Mucosa of descending colon (tissue), 3 donors: Measurements from ENCODE around the gene ELMO2. TPM values are rescaled to one million over a fixed set of nuclear protein-coding genes. Genes with fewer than 3 reads are reported as not detected.

Source experiments
- ATAC-seq: fragments of 200-7000 bp; cut with Tn5 transposase; one replicate; pipeline ENCODE4 v1.9.1; 2020; ENCODE audit warnings: mild to moderate bottlenecking, moderate library complexity
- DNase-seq, 3 donors: peaks; one replicate each; pipeline ENCODE4 v3.0.0-alpha.2; 2020
- H3K36me3 ChIP-seq: fragments of 200-600 bp; one replicate; pipeline ENCODE4 v1.8.0; 2021; ENCODE audit warnings: low read depth, mild to moderate bottlenecking
- H3K4me1 ChIP-seq: fragments of 200-600 bp; one replicate; pipeline ENCODE4 v1.8.0; 2021; ENCODE audit warnings: low read depth, mild to moderate bottlenecking
- H3K4me3 ChIP-seq: fragments of 200-600 bp; one replicate; pipeline ENCODE4 v1.8.0; 2021; ENCODE audit warnings: mild to moderate bottlenecking
- H3K9me3 ChIP-seq: fragments of 200-600 bp; one replicate; pipeline ENCODE4 v1.8.0; 2021; ENCODE audit warnings: mild to moderate bottlenecking
- intact Hi-C, 2 donors: fragments of 100-400 bp; cut with DNase I in 1 of 2; cut with micrococcal nuclease in 1 of 2; formaldehyde crosslinking; loops; one replicate each; pipeline versions ENCODE4 v1.11.0 to v1.11.1; 2022; cut with DNase I, micrococcal nuclease
- total RNA-seq, 3 donors: library from RNA; stranded (reverse); fragmentation: NEBNext Ultra II Directional in 2 of 3; extraction: Animal tissue kit (Norgen Biotek cat#: 25700) in 2 of 3; gene quantifications; one replicate each; pipeline versions ENCODE4 v1.2.1 to v1.2.4, GENCODE V29; 2021 to 2023
- TF ChIP-seq, protein P1 (sequence below): fragments of 200-600 bp; IDR thresholded peaks from one replicate; pipeline ENCODE4 v1.8.0; 2022; ENCODE audit warnings: antibody characterized with exemption, mild to moderate bottlenecking
- donor health status: DM: no; HTN: no; CAD: no; lungs with moderate emphysema.
- donor health status: DM: no; HTN: no; CAD: no.
- donor health status: DM: no; HTN: yes; CAD: no.

Gene ELMO2
- total RNA-seq, 3 donors from 2014 or later: 21.2 to 46.6 (median 27.1) TPM

DNA sequence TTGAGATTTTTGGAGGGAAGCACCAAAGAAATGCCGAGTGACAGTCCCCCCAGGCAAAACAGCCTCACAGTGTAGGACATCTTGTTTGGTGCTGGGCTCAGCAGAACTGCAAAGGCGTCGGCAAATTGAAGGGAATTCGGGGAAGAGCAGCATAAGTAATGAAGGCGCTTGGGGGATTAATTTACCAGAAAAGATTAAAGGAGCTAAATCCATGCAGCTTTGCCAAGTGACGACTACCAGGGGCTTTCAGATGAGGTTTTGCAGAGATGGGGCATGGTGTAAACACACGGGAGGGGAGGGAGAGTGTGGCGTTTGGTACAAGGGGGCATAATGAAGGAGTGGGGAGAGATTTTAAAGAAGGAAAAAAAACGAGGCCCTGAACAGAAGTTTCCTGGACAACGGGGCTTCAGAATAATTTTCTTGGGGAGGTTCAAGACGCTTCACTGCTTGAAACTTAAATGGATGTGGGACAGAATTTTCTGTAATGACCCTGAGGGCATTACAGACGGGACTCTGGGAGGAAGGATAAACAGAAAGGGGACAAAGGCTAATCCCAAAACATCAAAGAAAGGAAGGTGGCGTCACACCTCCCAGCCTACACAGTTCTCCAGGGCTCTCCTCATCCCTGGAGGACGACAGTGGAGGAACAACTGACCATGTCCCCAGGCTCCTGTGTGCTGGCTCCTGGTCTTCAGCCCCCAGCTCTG, 52.8 kb downstream of the ELMO2 start:
- Histone ChIP-seq H3K4me1 (no peaks in the 10 kb centered on the region), H3K4me3 (no peak overlapping the region), H3K9me3 (no peaks in the 10 kb centered on the region), H3K36me3 (no peaks in the 10 kb centered on the region)
- intact Hi-C loops: no loop called here
- ATAC-seq (no peak), DNase-seq (no peak)
- TF ChIP-seq, protein P1, sequence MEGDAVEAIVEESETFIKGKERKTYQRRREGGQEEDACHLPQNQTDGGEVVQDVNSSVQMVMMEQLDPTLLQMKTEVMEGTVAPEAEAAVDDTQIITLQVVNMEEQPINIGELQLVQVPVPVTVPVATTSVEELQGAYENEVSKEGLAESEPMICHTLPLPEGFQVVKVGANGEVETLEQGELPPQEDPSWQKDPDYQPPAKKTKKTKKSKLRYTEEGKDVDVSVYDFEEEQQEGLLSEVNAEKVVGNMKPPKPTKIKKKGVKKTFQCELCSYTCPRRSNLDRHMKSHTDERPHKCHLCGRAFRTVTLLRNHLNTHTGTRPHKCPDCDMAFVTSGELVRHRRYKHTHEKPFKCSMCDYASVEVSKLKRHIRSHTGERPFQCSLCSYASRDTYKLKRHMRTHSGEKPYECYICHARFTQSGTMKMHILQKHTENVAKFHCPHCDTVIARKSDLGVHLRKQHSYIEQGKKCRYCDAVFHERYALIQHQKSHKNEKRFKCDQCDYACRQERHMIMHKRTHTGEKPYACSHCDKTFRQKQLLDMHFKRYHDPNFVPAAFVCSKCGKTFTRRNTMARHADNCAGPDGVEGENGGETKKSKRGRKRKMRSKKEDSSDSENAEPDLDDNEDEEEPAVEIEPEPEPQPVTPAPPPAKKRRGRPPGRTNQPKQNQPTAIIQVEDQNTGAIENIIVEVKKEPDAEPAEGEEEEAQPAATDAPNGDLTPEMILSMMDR: no peak

DNA sequence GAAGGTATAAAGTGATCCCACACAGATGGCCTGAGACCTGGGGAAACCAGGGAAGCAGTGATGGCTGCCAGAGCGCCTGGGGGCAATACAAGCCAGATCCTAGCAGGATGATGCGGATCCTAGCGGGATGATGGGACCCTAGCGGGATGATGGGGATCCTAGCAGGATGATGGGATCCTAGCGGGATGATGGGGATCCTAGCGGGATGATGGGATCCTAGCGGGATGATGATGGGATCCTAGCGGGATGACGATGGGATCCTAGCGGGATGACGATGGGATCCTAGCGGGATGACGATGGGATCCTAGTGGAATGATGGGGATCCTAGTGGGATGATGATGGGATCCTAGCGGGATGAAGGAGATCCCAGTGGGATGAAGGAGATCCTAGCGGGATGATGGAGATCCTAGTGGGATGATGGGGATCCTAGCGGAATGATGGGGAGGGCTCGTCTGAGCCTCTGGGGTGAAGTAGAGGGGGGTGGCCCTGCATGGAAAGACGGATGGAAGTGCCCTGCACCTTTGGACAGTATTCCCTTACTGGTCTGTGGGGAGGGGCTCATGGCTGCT, 54.0 kb downstream of the ELMO2 start:
- intact Hi-C loops: no loop called here
- ATAC-seq (no peak), DNase-seq (no peak)
- TF ChIP-seq, protein P1: no peak
- no peaks in the 10 kb centered on the region for H3K9me3 ChIP-seq
- H3K36me3 ChIP-seq: no peaks in the 10 kb centered on the region
- H3K4me1 ChIP-seq: no peaks in the 10 kb centered on the region
- H3K4me3 ChIP-seq: no peak overlapping the region

DNA sequence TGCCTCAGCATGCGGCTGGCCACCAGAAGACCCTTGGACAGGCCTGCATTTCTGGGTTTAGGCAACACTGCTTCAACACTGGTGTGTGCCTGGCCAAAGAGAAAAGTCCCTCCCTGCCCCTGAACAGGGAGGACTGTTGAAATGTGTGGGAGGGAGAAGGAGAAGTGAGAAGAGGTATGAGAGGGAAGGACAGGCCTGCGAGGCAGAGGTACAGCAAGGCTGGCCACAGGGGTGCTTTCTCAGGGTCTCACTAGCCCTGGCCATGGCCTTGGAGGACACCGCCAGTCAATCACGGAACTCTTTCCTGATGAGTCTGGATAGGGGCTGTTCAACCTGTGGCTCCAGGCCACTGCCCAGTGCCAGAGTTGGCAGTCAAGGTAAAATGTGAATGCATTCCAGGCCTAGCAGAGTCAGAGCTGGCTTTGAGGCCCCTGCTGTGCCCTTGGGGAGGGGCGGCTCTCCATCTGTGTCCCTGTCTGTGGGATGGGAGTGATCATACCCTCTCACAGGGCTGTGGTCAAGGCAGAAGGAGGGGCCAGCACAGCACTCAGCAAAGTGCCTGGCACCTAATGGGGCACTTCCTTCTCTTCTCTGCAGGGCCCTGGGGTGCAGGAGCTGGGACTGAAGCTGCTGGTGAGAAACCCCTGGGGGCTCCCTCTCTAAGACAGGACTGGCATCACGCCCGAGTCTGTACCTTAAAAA, 54.9 kb downstream of the ELMO2 start:
- DNase-seq (no peak), ATAC-seq (no peak)
- no peak overlapping the region for H3K4me3 ChIP-seq
- TF ChIP-seq, protein P1: no peak
- H3K36me3 ChIP-seq: no peaks in the 10 kb centered on the region
- no peaks in the 10 kb centered on the region for H3K4me1 ChIP-seq
- intact Hi-C loops: no loop called here
- H3K9me3 ChIP-seq: no peaks in the 10 kb centered on the region

DNA sequence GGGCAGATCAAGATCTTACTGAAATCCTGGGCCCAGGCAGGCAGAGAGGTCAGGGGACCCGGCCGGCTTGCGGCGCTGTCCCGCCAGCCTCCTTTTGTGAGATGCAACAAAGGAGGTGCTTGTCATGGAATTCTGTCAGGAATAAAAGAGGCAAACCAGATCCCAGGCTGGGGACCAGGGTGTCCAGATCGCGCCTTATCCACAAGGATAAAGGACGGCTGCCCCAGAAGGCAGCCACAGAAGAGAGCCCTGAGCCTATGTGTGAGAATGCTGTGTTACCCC, 55.5 kb downstream of the ELMO2 start:
- no peak overlapping the region for H3K4me3 ChIP-seq
- H3K4me1 ChIP-seq: no peaks in the 10 kb centered on the region
- no peaks in the 10 kb centered on the region for H3K36me3 ChIP-seq
- DNase-seq (no peak), ATAC-seq (no peak)
- TF ChIP-seq, protein P1: no peak
- no peaks in the 10 kb centered on the region for H3K9me3 ChIP-seq
- intact Hi-C loops: no loop called here

DNA sequence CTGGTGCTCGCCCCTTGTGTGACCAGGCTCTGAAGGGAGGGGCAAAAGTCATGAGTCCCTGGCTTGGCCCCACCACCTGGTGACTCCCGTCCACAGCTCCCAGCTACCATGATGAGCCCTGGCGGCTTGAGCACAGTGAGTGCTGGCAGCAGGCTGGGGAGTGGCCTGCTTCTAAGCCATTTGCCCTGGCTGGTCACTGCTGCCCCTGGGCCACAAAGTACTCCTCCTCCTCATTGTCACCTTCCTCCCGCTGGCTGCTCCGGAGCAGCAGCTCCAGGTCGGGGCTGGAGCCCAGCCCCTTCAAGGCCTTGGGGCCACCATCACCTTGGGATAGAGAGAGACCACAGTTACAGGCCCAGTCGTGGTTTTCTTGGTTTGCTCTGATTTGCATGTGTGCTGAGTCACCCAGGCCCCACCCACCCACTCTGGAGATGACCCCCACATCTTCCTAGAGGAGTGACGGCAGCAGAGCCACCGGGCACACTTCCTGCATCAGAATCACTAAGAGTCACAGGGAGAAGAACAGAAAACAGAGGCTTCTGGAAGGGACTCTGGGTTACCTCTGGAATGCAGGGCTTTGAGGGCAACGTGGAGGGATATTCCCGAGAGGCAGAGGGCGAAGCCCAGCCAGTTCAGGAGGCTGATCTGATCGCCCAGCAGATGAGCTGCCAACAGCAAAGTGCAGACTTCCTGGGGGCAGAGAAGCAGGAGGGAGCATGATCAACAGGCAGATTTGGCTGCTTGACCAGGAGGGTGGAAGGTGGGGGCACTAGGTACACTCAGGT, 56.0 kb downstream of the ELMO2 start:
- ATAC-seq (peak; percentile 35), DNase-seq (no peak)
- H3K36me3 ChIP-seq: no peaks in the 10 kb centered on the region
- TF ChIP-seq, protein P1: no peak
- H3K4me3 ChIP-seq: no peak overlapping the region
- H3K4me1 ChIP-seq: no peaks in the 10 kb centered on the region
- intact Hi-C loops: no loop called here
- H3K9me3 ChIP-seq: no peaks in the 10 kb centered on the region
